GM12801 (cell line): ENCODE measurements around the gene ZNF710.

ENCODE experiments used
- CTCF ChIP-seq: IDR thresholded peaks from one replicate; pipeline ENCODE4 v1.5.1; 2011; ENCODE audit warnings: control low read depth; ENCODE audit not compliant: insufficient read length; ENCODE audit errors: extremely low read depth

ZNF710 gene

GRCh38 chr15:90031231-90031791, 30.2 kb downstream of the ZNF710 start:
- no peak for TF ChIP-seq CTCF

GRCh38 chr15:90033006-90033405, 31.9 kb downstream of the ZNF710 start:
- no peak for TF ChIP-seq CTCF

GRCh38 chr15:90033448-90033847, 32.3 kb downstream of the ZNF710 start:
- TF ChIP-seq CTCF: no peak

GRCh38 chr15:90035095-90035839, 34.1 kb downstream of the ZNF710 start:
- TF ChIP-seq CTCF: no peak

GRCh38 chr15:90035840-90036230, 34.7 kb downstream of the ZNF710 start:
- no peak for TF ChIP-seq CTCF

- TF ChIP-seq CTCF: no peak
These were observed 35.2 kb downstream of the ZNF710 start for GRCh38 chr15:90036343-90036742.

- no peak for TF ChIP-seq CTCF
These were observed 35.8 kb downstream of the ZNF710 start for GRCh38 chr15:90036806-90037510.
